ENCODE measurements around the gene BMF. TPM values are rescaled to one million over a fixed set of nuclear protein-coding genes. Genes with fewer than 3 reads are reported as not detected.

Gene BMF
- total and polyA plus RNA-seq, 5 experiments from 2014 or later: 0.12 to 19.8 (median 0.44) TPM

DNA sequence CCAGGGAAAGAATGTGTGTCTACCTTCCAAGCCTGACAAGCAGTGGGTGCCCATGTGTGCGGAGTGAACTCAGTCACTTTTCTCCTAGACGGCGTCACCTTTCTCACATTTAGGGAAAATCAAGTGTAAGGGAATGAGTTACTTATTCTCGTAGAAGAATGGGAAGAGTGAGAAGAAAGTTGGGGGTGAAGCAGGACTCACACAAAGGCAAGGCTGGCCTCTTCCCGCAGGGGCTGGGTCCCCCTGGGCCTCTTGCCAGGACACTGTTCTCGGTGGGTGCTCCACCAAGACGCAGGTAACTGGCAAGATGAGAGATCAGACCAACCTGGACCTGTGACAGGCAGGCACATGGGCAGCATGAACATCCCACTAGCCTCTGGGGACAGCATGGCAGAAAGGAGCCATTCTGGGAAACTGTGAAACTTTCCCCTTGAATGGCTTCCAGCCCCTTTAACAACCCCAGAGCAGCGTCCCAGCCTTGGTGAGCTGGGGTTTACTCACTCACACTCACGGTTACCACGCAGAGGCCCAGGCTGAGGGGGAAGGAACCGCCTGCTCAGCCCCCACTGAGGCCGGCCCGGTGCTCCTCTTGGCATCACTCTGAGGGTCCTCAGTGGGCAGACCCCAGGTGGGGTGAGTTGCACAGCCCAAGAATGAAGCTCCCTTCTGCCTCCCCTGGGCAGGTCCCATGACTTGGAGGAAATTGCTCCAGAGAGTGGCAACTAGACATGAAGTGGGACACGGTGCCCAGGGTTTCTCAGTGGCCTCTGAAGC is 54.7 kb downstream of the BMF start:
- H3K27ac Mint-ChIP-seq: peak overlapping the region in 8 of 10 donors; percentile 1 to 86 (median 38)
- peaks cover 36 to 87% (median 80%) of the 10 kb centered on the region in 4 donors for H3K4me1 Mint-ChIP-seq
- H3K27me3 Mint-ChIP-seq: no peaks in the 10 kb centered on the region
- peak overlapping the region in 8 of 10 donors; percentile 8 to 74 (median 72) for H3K4me3 Mint-ChIP-seq
- POLR2A ChIA-PET: interaction anchor here (1.2 to 1.4 kb wide), 2 partner anchors 9 to 50 kb away, joined by 4 read pairs; no protein-coding TSS in a partner anchor
- peak; percentile 26 to 36 for ATAC-seq
- no peaks in the 10 kb centered on the region for H3K9me3 Mint-ChIP-seq
- peak in 1 of 10 donors; percentile 16 for DNase-seq
- H3K36me3 Mint-ChIP-seq: peaks cover 0 to 4% (median 2%) of the 10 kb centered on the region in 3 donors

DNA sequence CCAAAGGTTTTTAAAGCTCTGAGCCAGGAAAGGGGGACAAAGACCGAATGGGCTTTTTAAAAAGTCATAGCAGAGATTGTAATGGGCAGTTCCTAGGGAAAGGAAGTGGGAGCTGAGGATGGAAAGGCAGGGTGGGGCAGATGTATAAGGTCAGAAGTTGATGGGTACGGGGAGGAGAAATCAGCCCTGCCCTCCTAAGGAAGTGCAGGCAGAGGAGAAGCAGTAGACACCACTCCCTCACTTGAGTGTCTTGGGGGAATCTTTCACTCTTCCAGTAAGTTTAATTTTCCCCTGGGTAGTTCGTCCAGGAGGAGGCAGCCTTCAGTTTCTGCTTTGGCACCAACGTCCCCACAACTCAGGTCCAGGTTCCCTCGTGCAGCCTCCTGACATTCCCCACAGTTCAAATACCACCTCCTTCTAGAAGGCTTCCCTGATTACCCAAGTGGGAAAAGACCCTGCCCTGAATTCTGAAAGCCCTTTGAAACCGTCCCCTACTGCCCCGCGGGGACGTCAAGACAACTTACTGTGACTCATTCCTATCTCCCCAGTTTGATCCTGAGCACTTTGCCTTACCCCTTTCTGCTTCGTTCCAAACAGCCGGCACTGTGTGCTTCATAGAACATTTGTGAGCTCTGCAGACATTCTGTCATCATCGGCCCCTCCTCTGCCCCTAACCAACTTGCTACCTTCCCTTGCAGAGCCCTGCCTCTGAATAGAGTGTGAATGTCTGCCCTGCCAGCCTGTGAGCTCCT is 55.4 kb downstream of the BMF start:
- H3K36me3 Mint-ChIP-seq: peaks cover 0 to 4% (median 2%) of the 10 kb centered on the region in 3 donors
- peak overlapping the region in 7 of 10 donors; percentile 1 to 83 (median 50) for H3K27ac Mint-ChIP-seq
- ATAC-seq (no peak), DNase-seq (peak in 1 of 10 donors; percentile 3)
- H3K9me3 Mint-ChIP-seq: no peaks in the 10 kb centered on the region
- H3K4me1 Mint-ChIP-seq: peaks cover 37 to 90% (median 82%) of the 10 kb centered on the region in 4 donors
- no peaks in the 10 kb centered on the region for H3K27me3 Mint-ChIP-seq
- POLR2A ChIA-PET: interaction anchor here (1.2 to 1.4 kb wide), 2 partner anchors 8 to 51 kb away, joined by 4 read pairs; no protein-coding TSS in a partner anchor
- H3K4me3 Mint-ChIP-seq: peak overlapping the region in 7 of 10 donors; percentile 2 to 72 (median 40)

DNA sequence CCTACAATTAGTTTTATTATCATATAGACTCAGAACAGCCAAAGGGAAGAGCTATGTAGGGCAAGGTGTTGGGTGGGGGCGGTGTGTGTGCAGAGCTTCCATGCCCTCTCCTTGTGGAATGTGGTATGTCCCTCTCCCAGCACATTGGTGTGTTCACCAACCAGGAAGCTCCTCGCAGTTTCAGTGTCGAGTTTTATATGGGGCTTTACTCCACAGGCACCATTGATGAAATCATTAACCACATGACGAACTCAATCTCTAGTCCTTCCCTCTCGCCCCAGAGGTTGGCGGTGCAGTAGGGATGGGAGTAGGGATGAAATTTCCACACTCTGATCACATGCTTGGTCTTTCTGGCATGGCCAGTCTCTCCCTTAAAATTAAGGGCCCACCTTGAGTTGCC is 56.1 kb downstream of the BMF start:
- DNase-seq: peak in 1 of 10 donors; percentile 4
- POLR2A ChIA-PET: no interaction called here
- H3K27ac Mint-ChIP-seq: peak overlapping the region in 5 of 10 donors; percentile 20 to 65 (median 43)

DNA sequence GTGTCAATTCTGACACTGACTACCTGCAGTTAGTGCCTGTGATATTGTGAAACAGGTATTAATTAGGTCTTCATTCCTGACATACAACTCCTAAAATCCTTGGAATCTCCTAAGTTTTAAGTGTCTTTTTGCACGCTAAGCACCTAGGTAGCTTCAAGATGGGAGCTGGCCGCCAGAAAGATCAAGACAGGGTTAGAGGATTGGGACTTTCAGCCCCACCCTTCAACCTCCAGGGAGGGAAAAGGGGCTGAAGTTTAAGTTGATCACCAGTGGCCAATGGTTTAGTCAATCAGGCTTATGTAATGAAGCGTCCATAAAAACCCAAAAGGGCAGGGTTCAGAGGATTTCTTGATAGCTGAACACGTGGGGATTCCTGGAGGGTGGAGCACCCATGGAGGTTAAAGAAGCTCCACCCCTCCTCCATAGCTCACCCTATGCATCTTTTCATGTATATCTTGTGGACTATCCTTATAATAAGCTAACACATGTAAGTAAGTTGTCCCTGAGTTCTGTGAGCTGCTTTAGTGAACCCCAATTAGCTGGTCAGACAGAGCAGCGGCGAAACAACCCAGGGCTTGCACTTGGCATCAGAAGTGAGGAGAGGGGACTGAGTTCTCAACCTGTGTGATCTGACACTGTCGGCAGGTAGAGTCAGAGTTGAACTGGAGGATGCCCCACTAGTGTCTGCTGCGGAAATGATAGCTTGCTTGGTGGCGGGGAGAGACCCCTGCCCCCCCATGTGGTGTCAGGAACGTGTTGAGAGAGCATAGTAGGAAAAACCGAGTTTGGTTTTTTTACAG is 56.9 kb downstream of the BMF start:
- Mint-ChIP-seq H3K9me3 (no peaks in the 10 kb centered on the region), H3K4me3 (peak overlapping the region in 1 of 10 donors; percentile 15), H3K27ac (peak overlapping the region in 9 of 10 donors; percentile 29 to 79 (median 50)), H3K36me3 (peaks cover 0 to 2% (median under 1%) of the 10 kb centered on the region in 3 donors), H3K27me3 (no peaks in the 10 kb centered on the region), H3K4me1 (peaks cover 43 to 95% (median 90%) of the 10 kb centered on the region in 4 donors)
- POLR2A ChIA-PET: no interaction called here
- no peak for DNase-seq
- ATAC-seq: no peak

More for the DNA sequence above, 56.1 kb downstream of the BMF start:
- peak overlapping the region in 1 of 10 donors; percentile 15 for H3K4me3 Mint-ChIP-seq
- no peaks in the 10 kb centered on the region for H3K9me3 Mint-ChIP-seq
- peaks cover 0 to 4% (median 2%) of the 10 kb centered on the region in 3 donors for H3K36me3 Mint-ChIP-seq
- peaks cover 40 to 90% (median 85%) of the 10 kb centered on the region in 4 donors for H3K4me1 Mint-ChIP-seq
- H3K27me3 Mint-ChIP-seq: no peaks in the 10 kb centered on the region
- no peak for ATAC-seq

- Mint-ChIP-seq H3K4me1 (peaks cover 43 to 89% (median 88%) of the 10 kb centered on the region in 4 donors), H3K4me3 (peak overlapping the region in 1 of 10 donors; percentile 11)
- POLR2A ChIA-PET: no interaction called here
Measured at GRCh38 chr15:40050788-40051470, 57.8 kb downstream of the BMF start.

DNA sequence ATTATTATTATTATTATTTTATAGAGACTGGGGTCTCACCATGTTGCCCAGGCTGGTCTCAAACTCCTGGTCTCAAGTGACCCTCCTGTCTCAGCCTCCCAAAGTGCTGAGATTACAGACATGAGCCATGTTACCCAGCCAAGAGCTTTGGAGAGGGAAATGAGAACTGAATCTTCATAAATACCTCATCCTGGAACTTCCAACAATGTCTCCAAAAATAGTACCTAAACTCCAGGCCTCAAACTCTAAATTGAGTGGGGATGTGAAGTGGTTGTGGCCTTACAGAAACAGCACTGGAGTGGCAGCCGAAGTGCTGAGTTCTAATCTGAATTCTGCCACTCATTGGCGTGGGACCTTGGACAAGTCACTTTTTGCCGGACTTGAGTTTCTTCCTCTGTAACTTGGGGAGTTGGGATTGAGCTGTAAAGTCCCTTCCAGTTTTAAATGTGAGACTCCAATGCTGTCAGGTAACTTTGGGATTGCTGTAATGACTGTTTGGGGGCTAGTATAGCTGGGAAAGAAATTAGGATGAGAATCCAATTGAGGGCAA is 59.7 kb downstream of the BMF start:
- Mint-ChIP-seq H3K4me3 (peak overlapping the region in 4 of 10 donors; percentile 1 to 80 (median 50)), H3K9me3 (no peaks in the 10 kb centered on the region), H3K27me3 (no peaks in the 10 kb centered on the region), H3K27ac (peak overlapping the region; percentile 1 to 96 (median 70)), H3K36me3 (no peaks in the 10 kb centered on the region), H3K4me1 (peaks cover 40 to 85% (median 79%) of the 10 kb centered on the region in 4 donors)
- no peak for DNase-seq
- POLR2A ChIA-PET: interaction anchor here (0.7 to 3.2 kb wide), 7 partner anchors 10 to 259 kb away, joined by 3 to 33 read pairs (median 5); partner anchors contain the start of genes PLCB2 and SRP14
- ATAC-seq: no peak

More at GRCh38 chr15:40050788-40051470, 57.8 kb downstream of the BMF start:
- ATAC-seq (no peak), DNase-seq (no peak)
- H3K27ac Mint-ChIP-seq: peak overlapping the region in 5 of 10 donors; percentile 15 to 72 (median 48)
- H3K27me3 Mint-ChIP-seq: no peaks in the 10 kb centered on the region
- H3K36me3 Mint-ChIP-seq: no peaks in the 10 kb centered on the region
- H3K9me3 Mint-ChIP-seq: no peaks in the 10 kb centered on the region

DNA sequence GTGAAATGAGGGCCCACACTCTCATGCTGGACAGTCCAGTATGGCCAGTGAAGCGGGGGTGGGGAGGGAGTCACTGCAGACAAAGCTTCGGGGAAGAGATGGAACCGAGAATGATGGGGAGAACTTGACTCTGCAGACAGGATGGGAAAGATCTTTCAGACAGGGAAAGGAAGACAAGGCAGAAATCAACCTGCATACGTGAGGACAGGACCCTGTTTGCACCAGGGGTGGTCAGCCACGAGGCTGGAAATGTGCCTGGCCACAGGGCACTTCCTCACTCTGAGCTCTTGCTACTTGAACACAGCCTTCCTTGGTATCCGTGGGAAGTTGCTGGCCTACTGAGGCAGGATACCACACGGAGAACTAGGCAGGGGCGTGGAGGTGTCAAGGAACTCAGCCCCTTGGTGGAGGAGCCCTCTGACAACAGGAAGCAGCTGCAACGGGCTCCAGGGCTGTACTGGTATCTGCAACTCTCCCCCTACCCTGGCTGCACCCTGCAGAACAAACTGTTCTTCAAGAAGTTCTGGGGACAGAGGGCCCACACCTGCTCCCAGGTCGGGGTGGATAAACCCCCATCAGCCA is 60.4 kb downstream of the BMF start:
- Mint-ChIP-seq H3K36me3 (no peaks in the 10 kb centered on the region), H3K27ac (peak overlapping the region; percentile 65 to 98 (median 94)), H3K4me1 (peaks cover 35 to 78% (median 72%) of the 10 kb centered on the region in 4 donors), H3K27me3 (no peaks in the 10 kb centered on the region), H3K4me3 (peak overlapping the region; percentile 42 to 82 (median 72)), H3K9me3 (no peaks in the 10 kb centered on the region)
- ATAC-seq: peak; percentile 44 to 55
- POLR2A ChIA-PET: interaction anchor here (0.8 to 3.2 kb wide), 8 partner anchors 8 to 260 kb away, joined by 3 to 33 read pairs (median 5); partner anchors contain the start of genes PLCB2 and SRP14
- DNase-seq: peak in 2 of 10 donors; percentile 25 to 43

GRCh38 chr15:40047415-40048210 is 61.1 kb downstream of the BMF start:
- peak; percentile 47 to 52 for ATAC-seq
- POLR2A ChIA-PET: interaction anchor here (0.8 to 3.2 kb wide), 10 partner anchors 8 to 261 kb away, joined by 3 to 33 read pairs (median 4); partner anchors contain the start of genes PLCB2 and SRP14
- Mint-ChIP-seq H3K4me3 (peak overlapping the region; percentile 42 to 82 (median 72)), H3K27me3 (no peaks in the 10 kb centered on the region), H3K36me3 (no peaks in the 10 kb centered on the region), H3K27ac (peak overlapping the region; percentile 65 to 98 (median 94)), H3K9me3 (no peaks in the 10 kb centered on the region), H3K4me1 (peaks cover 35 to 71% (median 65%) of the 10 kb centered on the region in 4 donors)
- peak in 2 of 10 donors; percentile 39 to 40 for DNase-seq

DNA sequence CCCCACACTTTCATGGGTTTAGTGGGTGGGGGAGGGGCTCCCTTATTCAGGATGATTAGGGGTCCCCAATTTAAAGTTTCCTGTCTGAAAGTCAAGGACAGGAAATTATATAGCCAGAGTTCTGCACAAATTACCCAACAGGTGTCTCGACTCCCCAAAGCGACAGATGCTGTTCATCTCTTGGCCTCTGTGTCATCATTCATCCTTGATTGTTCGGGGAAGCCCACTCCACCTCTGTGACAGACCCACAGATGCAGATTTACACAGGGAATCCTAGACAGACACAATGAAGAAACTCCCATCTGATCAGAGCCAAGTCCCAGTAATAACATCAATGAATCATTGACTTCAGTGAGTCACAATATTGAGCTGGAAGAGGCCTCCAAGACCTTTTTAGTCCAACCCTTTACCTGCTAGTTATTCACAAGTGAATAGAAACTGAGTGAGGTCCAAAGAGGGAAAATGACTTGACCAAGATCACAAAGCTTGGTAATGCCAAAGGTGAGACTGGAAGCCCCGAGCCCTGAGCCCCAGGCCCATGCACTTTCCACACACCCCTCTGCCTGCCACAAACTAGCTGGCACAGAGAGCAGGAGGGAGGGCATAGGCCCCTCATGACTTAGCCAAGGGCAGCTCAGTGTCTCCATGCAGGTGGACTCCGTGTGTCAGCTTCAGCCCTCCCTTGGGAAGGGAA is 61.8 kb downstream of the BMF start:
- H3K27ac Mint-ChIP-seq: peak overlapping the region in 6 of 10 donors; percentile 25 to 98 (median 76)
- no peaks in the 10 kb centered on the region for H3K27me3 Mint-ChIP-seq
- POLR2A ChIA-PET: interaction anchor here (1.1 to 3.2 kb wide), 7 partner anchors 8 to 261 kb away, joined by 3 to 33 read pairs (median 5); partner anchors contain the start of genes PLCB2 and SRP14
- H3K36me3 Mint-ChIP-seq: no peaks in the 10 kb centered on the region
- peak overlapping the region in 1 of 10 donors; percentile 14 for H3K4me3 Mint-ChIP-seq
- ATAC-seq: no peak
- peaks cover 30 to 63% (median 58%) of the 10 kb centered on the region in 4 donors for H3K4me1 Mint-ChIP-seq
- no peak for DNase-seq
- H3K9me3 Mint-ChIP-seq: no peaks in the 10 kb centered on the region

All from naive thymus-derived CD8-positive, alpha-beta T cell (primary cell).